Activated T-helper 1 cell treated with anti-CD3 and anti-CD28 coated beads, Interleukin-12 subunit alpha, Interleukin-12 subunit beta, Interleukin-2, Interleukin-4 antibody, amounts not matched to agents 30 ng/mL and 10 ng/mL and 1 ng/mL, durations not matched to agents 14 hours and 24 hours and 36 hours (primary cell): ENCODE measurements around the gene PSPN. TPM values are rescaled to one million over a fixed set of nuclear protein-coding genes. Genes with fewer than 3 reads are reported as not detected.

Experiments
- DNase-seq: peaks from one replicate; pipeline ENCODE4 v3.0.0; 2021; ENCODE audit warnings: low spot score
- H3K27ac Mint-ChIP-seq: one replicate; pipeline ENCODE4 v1.8.0; 2021; ENCODE audit warnings: mild to moderate bottlenecking, mixed read lengths
- H3K27me3 Mint-ChIP-seq: one replicate; pipeline ENCODE4 v1.8.0; 2022; ENCODE audit warnings: mild to moderate bottlenecking, moderate library complexity, mixed read lengths; ENCODE audit not compliant: insufficient read depth
- H3K36me3 Mint-ChIP-seq: one replicate; pipeline ENCODE4 v1.8.0; 2021; ENCODE audit warnings: low read depth, mixed read lengths
- H3K4me1 Mint-ChIP-seq: one replicate; pipeline ENCODE4 v1.8.0; 2021; ENCODE audit warnings: low read depth, mixed read lengths
- H3K4me3 Mint-ChIP-seq: one replicate; pipeline ENCODE4 v1.8.0; 2021; ENCODE audit warnings: mild to moderate bottlenecking, moderate library complexity, mixed read lengths
- H3K9me3 Mint-ChIP-seq: one replicate; pipeline ENCODE4 v1.8.0; 2021; ENCODE audit warnings: mixed read lengths
- intact Hi-C: fragments of 100-400 bp; cut with micrococcal nuclease; formaldehyde crosslinking; loops from one replicate; pipeline ENCODE4 v1.15.1; 2024
- total RNA-seq: library from RNA; stranded (reverse); gene quantifications from 2 replicates; pipeline ENCODE4 v1.2.3, GENCODE V29; 2022

Gene PSPN
- 1.3 and 1.6 TPM in 2 replicates for total RNA-seq

GRCh38 chr19:6375411-6376010 is at the start of gene PSPN:
Gene PSPN (minus strand): TSS chr19:6375933. CDS start chr19:6375849, 84 bp downstream.
- Mint-ChIP-seq H3K27me3 (no peaks in the 10 kb centered on the region), H3K4me1 (peaks cover 11% of the 10 kb centered on the region), H3K9me3 (no peaks in the 10 kb centered on the region), H3K27ac (peak within 1 kb of the TSS; percentile 29), H3K36me3 (peaks cover 14% of the 10 kb centered on the region), H3K4me3 (no peak within 1 kb of the TSS)
- intact Hi-C loops = no loop called here
- DNase-seq = no peak

GRCh38 chr19:6424939-6425731 is 49.4 kb upstream of the PSPN start:
- H3K4me1 Mint-ChIP-seq = peaks cover 28% of the 10 kb centered on the region
- peak overlapping the region; percentile 90 for H3K27ac Mint-ChIP-seq
- H3K9me3 Mint-ChIP-seq = no peaks in the 10 kb centered on the region
- intact Hi-C loops = loop anchor here (1.0 to 10.0 kb wide), 13 partner anchors 32 to 800 kb away; partner anchors contain the start of genes CLPP, DENND1C, GTF2F1 and SAFB
- peak; percentile 99 for DNase-seq
- no peaks in the 10 kb centered on the region for H3K27me3 Mint-ChIP-seq
- H3K4me3 Mint-ChIP-seq = peak overlapping the region; percentile 79
- peaks cover 14% of the 10 kb centered on the region for H3K36me3 Mint-ChIP-seq

GRCh38 chr19:6424195-6424938 is 48.6 kb upstream of the PSPN start, which contains the start of gene KHSRP:
Gene KHSRP (minus strand): TSS chr19:6424811. CDS start chr19:6424701, 110 bp downstream.
- peak within 1 kb of the TSS; percentile 90 for H3K27ac Mint-ChIP-seq
- DNase-seq = no peak
- no peaks in the 10 kb centered on the region for H3K27me3 Mint-ChIP-seq
- intact Hi-C loops = loop anchor here (10.0 kb wide), 1 partner anchor 800 kb away; the partner anchor contains the start of genes SAFB and SAFB2
- H3K36me3 Mint-ChIP-seq = peaks cover 19% of the 10 kb centered on the region
- H3K4me3 Mint-ChIP-seq = peak within 1 kb of the TSS; percentile 94
- H3K9me3 Mint-ChIP-seq = no peaks in the 10 kb centered on the region
- H3K4me1 Mint-ChIP-seq = peaks cover 28% of the 10 kb centered on the region

- peak overlapping the region; percentile 85 for H3K27ac Mint-ChIP-seq
- intact Hi-C loops = loop anchor here (10.0 kb wide), 1 partner anchor 799 kb away; the partner anchor contains the start of genes SAFB and SAFB2
- peak overlapping the region; percentile 94 for H3K4me3 Mint-ChIP-seq
- H3K36me3 Mint-ChIP-seq = peaks cover 19% of the 10 kb centered on the region
- H3K27me3 Mint-ChIP-seq = no peaks in the 10 kb centered on the region
- peaks cover 28% of the 10 kb centered on the region for H3K4me1 Mint-ChIP-seq
- no peaks in the 10 kb centered on the region for H3K9me3 Mint-ChIP-seq
- DNase-seq = peak; percentile 28
Measured at GRCh38 chr19:6423499-6424194, 47.9 kb upstream of the PSPN start.

- no peak overlapping the region for H3K27ac Mint-ChIP-seq
- intact Hi-C loops = loop anchor here (10.0 kb wide), 1 partner anchor 797 kb away; the partner anchor contains the start of genes SAFB and SAFB2
- no peaks in the 10 kb centered on the region for H3K27me3 Mint-ChIP-seq
- no peak for DNase-seq
- peaks cover 28% of the 10 kb centered on the region for H3K4me1 Mint-ChIP-seq
- no peaks in the 10 kb centered on the region for H3K9me3 Mint-ChIP-seq
- peaks cover 28% of the 10 kb centered on the region for H3K36me3 Mint-ChIP-seq
- no peak overlapping the region for H3K4me3 Mint-ChIP-seq
Measured at GRCh38 chr19:6421075-6422014, 45.6 kb upstream of the PSPN start.

- no peak overlapping the region for H3K4me3 Mint-ChIP-seq
Measured at GRCh38 chr19:6418562-6418932, 42.8 kb upstream of the PSPN start.

GRCh38 chr19:6417713-6418561 is 42.2 kb upstream of the PSPN start:
- no peaks in the 10 kb centered on the region for H3K9me3 Mint-ChIP-seq
- peaks cover 9% of the 10 kb centered on the region for H3K4me1 Mint-ChIP-seq
- intact Hi-C loops = no loop called here
- no peak for DNase-seq
- H3K27me3 Mint-ChIP-seq = no peaks in the 10 kb centered on the region
- H3K4me3 Mint-ChIP-seq = no peak overlapping the region
- no peak overlapping the region for H3K27ac Mint-ChIP-seq
- peaks cover 33% of the 10 kb centered on the region for H3K36me3 Mint-ChIP-seq

More at GRCh38 chr19:6418562-6418932, 42.8 kb upstream of the PSPN start:
- Mint-ChIP-seq H3K4me1 (peaks cover 15% of the 10 kb centered on the region), H3K27ac (no peak overlapping the region), H3K27me3 (no peaks in the 10 kb centered on the region), H3K9me3 (no peaks in the 10 kb centered on the region), H3K36me3 (peaks cover 37% of the 10 kb centered on the region)
- intact Hi-C loops = no loop called here
- no peak for DNase-seq

GRCh38 chr19:6416658-6417405 is 41.1 kb upstream of the PSPN start:
- Mint-ChIP-seq H3K4me3 (no peak overlapping the region), H3K4me1 (no peaks in the 10 kb centered on the region), H3K27me3 (no peaks in the 10 kb centered on the region), H3K27ac (no peak overlapping the region), H3K36me3 (peaks cover 27% of the 10 kb centered on the region), H3K9me3 (no peaks in the 10 kb centered on the region)
- no peak for DNase-seq
- intact Hi-C loops = no loop called here

- H3K4me1 Mint-ChIP-seq = no peaks in the 10 kb centered on the region
- peaks cover 25% of the 10 kb centered on the region for H3K36me3 Mint-ChIP-seq
- no peaks in the 10 kb centered on the region for H3K27me3 Mint-ChIP-seq
- intact Hi-C loops = no loop called here
- H3K9me3 Mint-ChIP-seq = no peaks in the 10 kb centered on the region
- no peak overlapping the region for H3K4me3 Mint-ChIP-seq
- DNase-seq = no peak
- no peak overlapping the region for H3K27ac Mint-ChIP-seq
Measured at GRCh38 chr19:6415591-6416190, 40.0 kb upstream of the PSPN start.
